ENCODE data around the gene REPS1.

Gene REPS1

GRCh38 chr6:139017227-139017626 lies 29.2 kb upstream of the REPS1 start:
- peaks cover 0 to 11% of the 10 kb centered on the region in 2 donors for H3K4me1 ChIP-seq (ENCODE audit: control insufficient read depth in 1 of 2, insufficient read depth in 2 of 2, low read length in 2 of 2)
- H3K27ac ChIP-seq (ENCODE audit: low read length) = no peak overlapping the region

GRCh38 chr6:139016337-139017213 lies 28.5 kb upstream of the REPS1 start:
- H3K36me3 ChIP-seq (ENCODE audit: control insufficient read depth in 1 of 2, insufficient read depth in 2 of 2, low read length in 2 of 2) = no peaks in the 10 kb centered on the region
- H3K4me1 ChIP-seq (ENCODE audit: control insufficient read depth in 1 of 2, insufficient read depth in 2 of 2, low read length in 2 of 2) = peaks cover 0 to 11% of the 10 kb centered on the region in 2 donors
- H3K9me3 ChIP-seq (ENCODE audit: control insufficient read depth in 1 of 2, low read length in 2 of 2) = no peaks in the 10 kb centered on the region
- no peak overlapping the region for H3K27ac ChIP-seq (ENCODE audit: low read length)
- no peak overlapping the region for H3K4me3 ChIP-seq (ENCODE audit: low read depth in 1 of 2, low read length in 2 of 2)
- H3K27me3 ChIP-seq (ENCODE audit: low read depth, low read length) = no peaks in the 10 kb centered on the region

More at GRCh38 chr6:139017227-139017626, 29.2 kb upstream of the REPS1 start:
- H3K9me3 ChIP-seq (ENCODE audit: control insufficient read depth in 1 of 2, low read length in 2 of 2) = no peaks in the 10 kb centered on the region
- no peaks in the 10 kb centered on the region for H3K27me3 ChIP-seq (ENCODE audit: low read depth, low read length)
- H3K4me3 ChIP-seq (ENCODE audit: low read depth in 1 of 2, low read length in 2 of 2) = no peak overlapping the region
- H3K36me3 ChIP-seq (ENCODE audit: control insufficient read depth in 1 of 2, insufficient read depth in 2 of 2, low read length in 2 of 2) = no peaks in the 10 kb centered on the region

GRCh38 chr6:139014945-139015344 lies 26.9 kb upstream of the REPS1 start:
- no peaks in the 10 kb centered on the region for H3K27me3 ChIP-seq (ENCODE audit: low read depth, low read length)

GRCh38 chr6:139013185-139013800 lies 25.2 kb upstream of the REPS1 start:
- Histone ChIP-seq H3K27ac (ENCODE audit: low read length) (no peak overlapping the region), H3K27me3 (ENCODE audit: low read depth, low read length) (no peaks in the 10 kb centered on the region), H3K36me3 (ENCODE audit: control insufficient read depth in 1 of 2, insufficient read depth in 2 of 2, low read length in 2 of 2) (no peaks in the 10 kb centered on the region), H3K9me3 (ENCODE audit: control insufficient read depth in 1 of 2, low read length in 2 of 2) (no peaks in the 10 kb centered on the region), H3K4me3 (ENCODE audit: low read depth in 1 of 2, low read length in 2 of 2) (no peak overlapping the region), H3K4me1 (ENCODE audit: control insufficient read depth in 1 of 2, insufficient read depth in 2 of 2, low read length in 2 of 2) (peaks cover 0 to 11% of the 10 kb centered on the region in 2 donors)

More at GRCh38 chr6:139014945-139015344, 26.9 kb upstream of the REPS1 start:
- Histone ChIP-seq H3K27ac (ENCODE audit: low read length) (no peak overlapping the region), H3K4me3 (ENCODE audit: low read depth in 1 of 2, low read length in 2 of 2) (no peak overlapping the region), H3K4me1 (ENCODE audit: control insufficient read depth in 1 of 2, insufficient read depth in 2 of 2, low read length in 2 of 2) (peaks cover 0 to 11% of the 10 kb centered on the region in 2 donors), H3K9me3 (ENCODE audit: control insufficient read depth in 1 of 2, low read length in 2 of 2) (no peaks in the 10 kb centered on the region), H3K36me3 (ENCODE audit: control insufficient read depth in 1 of 2, insufficient read depth in 2 of 2, low read length in 2 of 2) (no peaks in the 10 kb centered on the region)

GRCh38 chr6:139011980-139012379 lies 23.9 kb upstream of the REPS1 start:
- Histone ChIP-seq H3K27ac (ENCODE audit: low read length) (no peak overlapping the region), H3K36me3 (ENCODE audit: control insufficient read depth in 1 of 2, insufficient read depth in 2 of 2, low read length in 2 of 2) (no peaks in the 10 kb centered on the region), H3K4me1 (ENCODE audit: control insufficient read depth in 1 of 2, insufficient read depth in 2 of 2, low read length in 2 of 2) (peaks cover 0 to 6% of the 10 kb centered on the region in 2 donors), H3K9me3 (ENCODE audit: control insufficient read depth in 1 of 2, low read length in 2 of 2) (no peaks in the 10 kb centered on the region), H3K27me3 (ENCODE audit: low read depth, low read length) (no peaks in the 10 kb centered on the region), H3K4me3 (ENCODE audit: low read depth in 1 of 2, low read length in 2 of 2) (no peak overlapping the region)

- Histone ChIP-seq H3K36me3 (ENCODE audit: control insufficient read depth in 1 of 2, insufficient read depth in 2 of 2, low read length in 2 of 2) (no peaks in the 10 kb centered on the region), H3K4me3 (ENCODE audit: low read depth in 1 of 2, low read length in 2 of 2) (no peak overlapping the region), H3K4me1 (ENCODE audit: control insufficient read depth in 1 of 2, insufficient read depth in 2 of 2, low read length in 2 of 2) (peaks cover 0 to 6% of the 10 kb centered on the region in 2 donors), H3K27ac (ENCODE audit: low read length) (no peak overlapping the region), H3K27me3 (ENCODE audit: low read depth, low read length) (no peaks in the 10 kb centered on the region), H3K9me3 (ENCODE audit: control insufficient read depth in 1 of 2, low read length in 2 of 2) (no peaks in the 10 kb centered on the region)
Measured at GRCh38 chr6:139010674-139011073, 22.6 kb upstream of the REPS1 start.

- H3K4me3 ChIP-seq (ENCODE audit: low read depth in 1 of 2, low read length in 2 of 2) = no peak overlapping the region
- H3K27ac ChIP-seq (ENCODE audit: low read length) = no peak overlapping the region
- no peaks in the 10 kb centered on the region for H3K27me3 ChIP-seq (ENCODE audit: low read depth, low read length)
- H3K9me3 ChIP-seq (ENCODE audit: control insufficient read depth in 1 of 2, low read length in 2 of 2) = no peaks in the 10 kb centered on the region
- H3K4me1 ChIP-seq (ENCODE audit: control insufficient read depth in 1 of 2, insufficient read depth in 2 of 2, low read length in 2 of 2) = peaks cover 0 to 6% of the 10 kb centered on the region in 2 donors
- no peaks in the 10 kb centered on the region for H3K36me3 ChIP-seq (ENCODE audit: control insufficient read depth in 1 of 2, insufficient read depth in 2 of 2, low read length in 2 of 2)
Measured at GRCh38 chr6:139008117-139008516, 20.1 kb upstream of the REPS1 start.

GRCh38 chr6:139007428-139007827 lies 19.4 kb upstream of the REPS1 start:
- Histone ChIP-seq H3K9me3 (ENCODE audit: control insufficient read depth in 1 of 2, low read length in 2 of 2) (no peaks in the 10 kb centered on the region), H3K4me3 (ENCODE audit: low read depth in 1 of 2, low read length in 2 of 2) (no peak overlapping the region), H3K36me3 (ENCODE audit: control insufficient read depth in 1 of 2, insufficient read depth in 2 of 2, low read length in 2 of 2) (no peaks in the 10 kb centered on the region), H3K27me3 (ENCODE audit: low read depth, low read length) (no peaks in the 10 kb centered on the region), H3K27ac (ENCODE audit: low read length) (no peak overlapping the region), H3K4me1 (ENCODE audit: control insufficient read depth in 1 of 2, insufficient read depth in 2 of 2, low read length in 2 of 2) (peaks cover 0 to 6% of the 10 kb centered on the region in 2 donors)

GRCh38 chr6:139006477-139006876 lies 18.4 kb upstream of the REPS1 start:
- Histone ChIP-seq H3K4me3 (ENCODE audit: low read depth in 1 of 2, low read length in 2 of 2) (no peak overlapping the region), H3K36me3 (ENCODE audit: control insufficient read depth in 1 of 2, insufficient read depth in 2 of 2, low read length in 2 of 2) (no peaks in the 10 kb centered on the region), H3K27me3 (ENCODE audit: low read depth, low read length) (no peaks in the 10 kb centered on the region), H3K9me3 (ENCODE audit: control insufficient read depth in 1 of 2, low read length in 2 of 2) (no peaks in the 10 kb centered on the region), H3K27ac (ENCODE audit: low read length) (no peak overlapping the region), H3K4me1 (ENCODE audit: control insufficient read depth in 1 of 2, insufficient read depth in 2 of 2, low read length in 2 of 2) (peaks cover 0 to 6% of the 10 kb centered on the region in 2 donors)

- H3K27me3 ChIP-seq (ENCODE audit: low read depth, low read length) = no peaks in the 10 kb centered on the region
- peaks cover 0 to 6% of the 10 kb centered on the region in 2 donors for H3K4me1 ChIP-seq (ENCODE audit: control insufficient read depth in 1 of 2, insufficient read depth in 2 of 2, low read length in 2 of 2)
- no peak overlapping the region for H3K27ac ChIP-seq (ENCODE audit: low read length)
- no peaks in the 10 kb centered on the region for H3K36me3 ChIP-seq (ENCODE audit: control insufficient read depth in 1 of 2, insufficient read depth in 2 of 2, low read length in 2 of 2)
- H3K4me3 ChIP-seq (ENCODE audit: low read depth in 1 of 2, low read length in 2 of 2) = no peak overlapping the region
- no peaks in the 10 kb centered on the region for H3K9me3 ChIP-seq (ENCODE audit: control insufficient read depth in 1 of 2, low read length in 2 of 2)
Measured at GRCh38 chr6:139003751-139004150, 15.7 kb upstream of the REPS1 start.

GRCh38 chr6:138999949-139000725 lies 12.1 kb upstream of the REPS1 start:
- H3K9me3 ChIP-seq (ENCODE audit: control insufficient read depth in 1 of 2, low read length in 2 of 2) = no peaks in the 10 kb centered on the region
- H3K4me3 ChIP-seq (ENCODE audit: low read depth in 1 of 2, low read length in 2 of 2) = no peak overlapping the region
- H3K36me3 ChIP-seq (ENCODE audit: control insufficient read depth in 1 of 2, insufficient read depth in 2 of 2, low read length in 2 of 2) = no peaks in the 10 kb centered on the region
- no peaks in the 10 kb centered on the region for H3K27me3 ChIP-seq (ENCODE audit: low read depth, low read length)
- H3K27ac ChIP-seq (ENCODE audit: low read length) = no peak overlapping the region
- no peaks in the 10 kb centered on the region for H3K4me1 ChIP-seq (ENCODE audit: control insufficient read depth in 1 of 2, insufficient read depth in 2 of 2, low read length in 2 of 2)

All from muscle layer of duodenum (tissue), 2 donors.